Heart left ventricle (tissue), 13 donors: ENCODE measurements around the gene PRRX2.

Source experiments
- CTCF ChIP-seq, 12 donors: fragments of 200-600 bp; sonication (generic) in 4 of 12; IDR thresholded peaks; one replicate each; pipeline versions ENCODE4 v1.5.0 to v1.8.0; 2018 to 2022; ENCODE audit warnings: antibody characterized with exemption in 12 of 12, mild to moderate bottlenecking in 5 of 12
- POLR2A ChIP-seq, 2 donors: fragments of 450-650 bp; IDR thresholded peaks; one replicate each; pipeline ENCODE4 v1.6.1; 2017; ENCODE audit warnings: antibody characterized with exemption in 2 of 2, mild to moderate bottlenecking in 2 of 2, moderate library complexity in 2 of 2
- donor health status: ischemic (EF 13 %, LVEDD 7.1; RV severe dilation, severe dysfunction).
- donor health status: DM: no; HTN: yes; CAD: no.
- donor health status: DM: no; HTN: no; CAD: no.
- donor health status: ischemic (EF 25% LVEDD 6.9; RV normal size, moderate dysfunction).
- donor health status: ischemic (EF 25% LVEDD 5.7; RV mildly dilated, moderate dysfunction).
- donor health status: ischemic (EF 35%, LVEDD 5.7; RV mildly dilated, moderate dysfunction).
- donor health status: nonischemic (EF 11% LVEDD 7.7; RV severe dilation, severe dysfunction).
- donor health status: DM: yes; HTN: yes; CAD: no.
- donor health status: PGD.
- donor health status: ischemic (EF 29% LVEDD 5.4; RV normal size, mild dysfunction).
- donor health status: nonischemic (EF 23%, LVEDD 6.1; RV moderate dilation, normal function).

- TF ChIP-seq CTCF (IDR thresholded peaks at IDR 0.05) (no peak), POLR2A (IDR thresholded peaks at IDR 0.05) (no peak)
Measured at GRCh38 chr9:129688285-129689043, 23.0 kb downstream of the PRRX2 start.
